GM21526 (cell line): ENCODE results near the gene POLD1.
A peak's percentile ranks its signal among the peaks of the same experiment; 100 is the strongest.

Experiments used
- ATAC-seq: cut with Tn5 transposase; IDR thresholded peaks from one replicate; pipeline ENCODE4 v1.9.1; 2021; ENCODE audit warnings: moderate library complexity; ENCODE audit not compliant: unreplicated experiment, low FRiP score

Gene POLD1

GRCh38 chr19:50362656-50363424 lies 21.3 kb upstream of the POLD1 start:
- ATAC-seq, result no peak

- no peak for ATAC-seq
Observed at GRCh38 chr19:50365434-50366306, 18.5 kb upstream of the POLD1 start, which contains the start of gene NAPSA. NAPSA (minus strand) TSS chr19:50365639; CDS start chr19:50365621, 18 bp downstream.

- no peak for ATAC-seq
Observed at GRCh38 chr19:50368649-50369570, 15.2 kb upstream of the POLD1 start.

GRCh38 chr19:50371914-50372475 lies 12.2 kb upstream of the POLD1 start:
- no peak for ATAC-seq

- ATAC-seq, result peak; percentile 68
Observed at GRCh38 chr19:50376166-50377050, 7.7 kb upstream of the POLD1 start, which contains the start of gene NR1H2. NR1H2 (plus strand) TSS chr19:50376457; CDS start chr19:50377606, 1,149 bp downstream.

GRCh38 chr19:50377051-50377461 lies 7.1 kb upstream of the POLD1 start:
- no peak for ATAC-seq

- ATAC-seq, result no peak
Observed at GRCh38 chr19:50377517-50377916, 6.6 kb upstream of the POLD1 start.

GRCh38 chr19:50378169-50378862 lies 5.8 kb upstream of the POLD1 start:
- ATAC-seq, result no peak

GRCh38 chr19:50378863-50379236 lies 5.3 kb upstream of the POLD1 start:
- ATAC-seq, result no peak

GRCh38 chr19:50379602-50380001 lies 4.5 kb upstream of the POLD1 start:
- no peak for ATAC-seq

- ATAC-seq, result no peak
Observed at GRCh38 chr19:50380137-50380536, 4.0 kb upstream of the POLD1 start.

- no peak for ATAC-seq
Observed at GRCh38 chr19:50380751-50381151, 3.4 kb upstream of the POLD1 start.

GRCh38 chr19:50381881-50382729 lies 2.0 kb upstream of the POLD1 start:
- ATAC-seq, result no peak

- no peak for ATAC-seq
Observed at GRCh38 chr19:50383001-50383851, 921 bp upstream of the POLD1 start.

GRCh38 chr19:50384685-50385535 lies 763 bp downstream of the POLD1 start:
- no peak for ATAC-seq
